MCF 10A (cell line): ENCODE measurements around the gene NRXN3. TPM values are rescaled to one million over a fixed set of nuclear protein-coding genes. Genes with fewer than 3 reads are reported as not detected.

Experiments
- BruUV-seq: library from RNA; stranded (reverse); fragments of 400-500 nt; replicated peaks from 2 replicates; lab custom pipeline; 2021; lab: Mats Ljungman, UMichigan
- CTCF ChIA-PET: fragments of 300-600 bp; sonication (Branson Sonifier 250); formaldehyde crosslinking; extraction: SDS; loops from one replicate; lab custom pipeline; 2021; ENCODE audit warnings: antibody characterized with exemption, inconsistent platforms; lab: Yijun Ruan, JAX
- POLR2A ChIA-PET: fragments of 300-600, 350-650 bp; sonication (Branson Sonifier 250); formaldehyde crosslinking; extraction: SDS; loops from one replicate; lab custom pipeline; 2020; ENCODE audit warnings: antibody characterized with exemption, inconsistent platforms; lab: Yijun Ruan, JAX
- DNase-seq: peaks from one replicate; pipeline ENCODE4 v3.0.0-alpha.2; 2018; ENCODE audit not compliant: unreplicated experiment
- H3K27ac Mint-ChIP-seq: one replicate; pipeline ENCODE4 v1.8.0; 2022; ENCODE audit warnings: mild to moderate bottlenecking, low read depth, mixed read lengths; ENCODE audit not compliant: unreplicated experiment
- H3K27me3 Mint-ChIP-seq: one replicate; pipeline ENCODE4 v1.8.0; 2022; ENCODE audit warnings: mixed read lengths; ENCODE audit not compliant: insufficient read depth, unreplicated experiment
- H3K36me3 Mint-ChIP-seq: one replicate; pipeline ENCODE4 v1.8.0; 2022; ENCODE audit warnings: mild to moderate bottlenecking, moderate library complexity, mixed read lengths; ENCODE audit not compliant: insufficient read depth, unreplicated experiment
- H3K4me1 Mint-ChIP-seq: one replicate; pipeline ENCODE4 v1.8.0; 2022; ENCODE audit warnings: mixed read lengths; ENCODE audit not compliant: insufficient read depth, unreplicated experiment
- H3K4me3 Mint-ChIP-seq: one replicate; pipeline ENCODE4 v1.8.0; 2022; ENCODE audit warnings: mild to moderate bottlenecking, moderate library complexity, mixed read lengths; ENCODE audit not compliant: unreplicated experiment
- H3K9me3 Mint-ChIP-seq: one replicate; pipeline ENCODE4 v1.8.0; 2022; ENCODE audit warnings: mixed read lengths; ENCODE audit not compliant: unreplicated experiment
- CTCF ChIP-seq: fragments of 200-600 bp; IDR thresholded peaks from one replicate; pipeline ENCODE4 v1.8.0; 2022; ENCODE audit warnings: antibody characterized with exemption, mild to moderate bottlenecking; ENCODE audit not compliant: unreplicated experiment
- intact Hi-C: fragments of 100-400 bp; cut with micrococcal nuclease; formaldehyde crosslinking; loops from 2 replicates; pipeline ENCODE4 v1.14.1; 2022
- total RNA-seq: library from RNA; stranded (reverse); gene quantifications from 2 replicates; pipeline ENCODE4 v1.2.3, GENCODE V29; 2022

The NRXN3 gene
- total RNA-seq, 1 experiment from 2014 or later: not detected

- Mint-ChIP-seq H3K9me3 (no peaks in the 10 kb centered on the region), H3K27ac (no peak overlapping the region), H3K4me3 (no peak overlapping the region), H3K4me1 (no peaks in the 10 kb centered on the region), H3K27me3 (peaks cover 10% of the 10 kb centered on the region), H3K36me3 (no peaks in the 10 kb centered on the region)
- CTCF ChIA-PET: interaction anchor here (0.6 kb wide), 1 partner anchor 581 kb away, joined by 3 read pairs; no protein-coding TSS in a partner anchor
- BruUV-seq: no TSS peak
- TF ChIP-seq CTCF: no peak
- intact Hi-C loops: no loop called here
- POLR2A ChIA-PET: no interaction called here
- peak; percentile 3 for DNase-seq
Measured at GRCh38 chr14:79515158-79515557, 1345.0 kb downstream of the NRXN3 start.

GRCh38 chr14:79516009-79516408 is 1345.8 kb downstream of the NRXN3 start:
- Mint-ChIP-seq H3K27me3 (peaks cover 10% of the 10 kb centered on the region), H3K4me3 (no peak overlapping the region), H3K27ac (no peak overlapping the region), H3K36me3 (no peaks in the 10 kb centered on the region), H3K4me1 (no peaks in the 10 kb centered on the region), H3K9me3 (peaks cover 3% of the 10 kb centered on the region)
- no peak for TF ChIP-seq CTCF
- intact Hi-C loops: no loop called here
- CTCF ChIA-PET: interaction anchor here (0.6 kb wide), 1 partner anchor 582 kb away, joined by 3 read pairs; no protein-coding TSS in a partner anchor
- BruUV-seq: no TSS peak
- DNase-seq: no peak
- POLR2A ChIA-PET: no interaction called here

- Mint-ChIP-seq H3K4me3 (no peak overlapping the region), H3K27ac (no peak overlapping the region), H3K36me3 (no peaks in the 10 kb centered on the region), H3K27me3 (peaks cover 13% of the 10 kb centered on the region), H3K4me1 (no peaks in the 10 kb centered on the region), H3K9me3 (peaks cover 16% of the 10 kb centered on the region)
- TF ChIP-seq CTCF: no peak
- intact Hi-C loops: no loop called here
- ChIA-PET POLR2A (interaction anchor here (1.2 kb wide), 1 partner anchor 15 kb away, joined by 3 read pairs; no protein-coding TSS in a partner anchor), CTCF (interaction anchor here (0.6 kb wide), 1 partner anchor 1321 kb away, joined by 5 read pairs; no protein-coding TSS in a partner anchor)
- BruUV-seq: no TSS peak
- no peak for DNase-seq
Measured at GRCh38 chr14:79525416-79525815, 1355.2 kb downstream of the NRXN3 start.

GRCh38 chr14:79528828-79529416 is 1358.7 kb downstream of the NRXN3 start:
- CTCF ChIA-PET: interaction anchor here (0.6 kb wide), 1 partner anchor 41 kb away, joined by 3 read pairs; no protein-coding TSS in a partner anchor
- no peaks in the 10 kb centered on the region for H3K36me3 Mint-ChIP-seq
- H3K27me3 Mint-ChIP-seq: no peaks in the 10 kb centered on the region
- no peak overlapping the region for H3K4me3 Mint-ChIP-seq
- BruUV-seq: no TSS peak
- POLR2A ChIA-PET: interaction anchor here (0.6 kb wide), 1 partner anchor 448 kb away, joined by 4 read pairs; no protein-coding TSS in a partner anchor
- H3K9me3 Mint-ChIP-seq: no peaks in the 10 kb centered on the region
- intact Hi-C loops: no loop called here
- no peak overlapping the region for H3K27ac Mint-ChIP-seq
- no peak for TF ChIP-seq CTCF
- no peak for DNase-seq
- no peaks in the 10 kb centered on the region for H3K4me1 Mint-ChIP-seq
